NCI-H2029 (cell line): ENCODE results near the gene PPP2R3A.

ENCODE experiments used
- DNase-seq: peaks from one replicate; lab custom pipeline; 2025; lab: John Stamatoyannopoulos, UW

Gene PPP2R3A

DNA sequence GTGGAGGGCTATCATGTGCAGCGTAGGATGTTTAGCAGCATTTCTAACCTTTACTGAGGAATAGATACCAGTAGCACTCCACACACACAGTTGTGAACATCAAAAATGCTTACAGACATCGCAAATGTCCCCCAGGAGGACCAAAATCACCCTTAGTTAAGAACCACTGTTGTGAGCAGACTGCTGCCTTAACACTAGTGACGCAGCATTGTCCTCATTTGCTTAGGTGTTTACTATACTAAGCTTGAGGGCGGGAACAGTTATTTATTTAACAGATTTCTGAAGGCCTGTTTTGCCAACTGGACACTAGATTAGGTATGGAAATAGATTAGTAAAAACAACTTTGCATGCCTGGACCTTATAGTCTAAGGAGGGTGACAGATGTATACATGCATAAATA is 2.3 kb downstream of the PPP2R3A start:
- DNase-seq = no peak

- no peak for DNase-seq
Measured at GRCh38 chr3:135970506-135971116, 5.1 kb downstream of the PPP2R3A start.

- no peak for DNase-seq
Measured at GRCh38 chr3:135973841-135974240, 8.3 kb downstream of the PPP2R3A start.

- DNase-seq = no peak
Measured at GRCh38 chr3:135975053-135975452, 9.5 kb downstream of the PPP2R3A start.

GRCh38 chr3:135975536-135975935 is 10.0 kb downstream of the PPP2R3A start:
- no peak for DNase-seq

DNA sequence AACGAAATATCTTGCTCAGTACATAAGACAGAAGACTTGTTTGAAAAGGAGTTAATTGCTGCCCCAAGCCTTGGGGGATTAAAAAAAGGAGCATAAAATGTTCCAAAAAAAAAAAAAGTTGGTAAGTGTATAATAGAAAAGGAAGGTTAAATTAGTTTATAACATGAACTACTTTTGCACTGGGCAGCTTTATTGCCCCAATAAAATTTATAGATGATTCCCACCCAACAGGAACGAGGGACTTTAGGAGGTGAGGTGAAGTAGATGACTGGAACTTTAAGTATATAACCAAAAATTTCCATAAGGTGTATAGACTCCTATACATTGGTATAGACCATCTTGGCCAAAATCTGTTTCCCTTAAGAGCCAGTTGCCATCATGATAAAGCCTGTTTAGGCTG is 14.8 kb downstream of the PPP2R3A start:
- DNase-seq = no peak

DNA sequence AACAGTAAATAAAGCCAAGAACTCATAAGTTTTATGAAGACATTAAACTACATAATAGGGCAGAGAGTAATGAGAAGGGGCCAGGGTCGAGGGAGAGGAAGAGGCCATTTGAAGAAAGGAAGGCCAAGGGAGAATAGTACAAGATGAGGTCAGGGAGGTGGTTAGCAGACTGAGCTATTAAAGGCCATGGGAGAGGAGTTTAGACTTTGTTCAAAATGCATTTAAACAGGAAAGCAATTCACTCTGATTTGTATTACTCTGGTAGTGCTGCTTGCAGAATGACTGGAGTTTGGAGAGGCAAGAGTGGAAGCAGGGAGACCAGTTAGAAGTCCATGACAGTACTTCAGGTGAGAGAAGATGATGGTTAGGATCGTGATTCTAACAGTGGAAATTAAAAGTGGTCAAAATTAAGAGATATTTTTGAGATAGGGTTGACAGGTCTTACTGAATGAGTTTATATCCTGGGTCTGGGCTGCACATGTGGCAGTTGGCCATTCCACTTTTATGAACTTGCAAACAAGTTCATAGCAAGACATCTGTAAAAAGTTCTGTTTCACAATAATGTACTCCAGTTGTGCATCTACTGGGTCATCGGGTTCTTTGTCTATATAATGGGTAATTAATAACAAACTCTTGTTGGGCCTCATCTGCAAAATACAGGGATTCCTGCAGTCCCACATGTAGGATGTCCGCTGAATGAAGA is 16.3 kb downstream of the PPP2R3A start:
- DNase-seq = no peak

GRCh38 chr3:135982404-135982761 is 16.9 kb downstream of the PPP2R3A start:
- no peak for DNase-seq

GRCh38 chr3:135982922-135983581 is 17.5 kb downstream of the PPP2R3A start:
- no peak for DNase-seq

GRCh38 chr3:135987661-135988060 is 22.1 kb downstream of the PPP2R3A start:
- no peak for DNase-seq

DNA sequence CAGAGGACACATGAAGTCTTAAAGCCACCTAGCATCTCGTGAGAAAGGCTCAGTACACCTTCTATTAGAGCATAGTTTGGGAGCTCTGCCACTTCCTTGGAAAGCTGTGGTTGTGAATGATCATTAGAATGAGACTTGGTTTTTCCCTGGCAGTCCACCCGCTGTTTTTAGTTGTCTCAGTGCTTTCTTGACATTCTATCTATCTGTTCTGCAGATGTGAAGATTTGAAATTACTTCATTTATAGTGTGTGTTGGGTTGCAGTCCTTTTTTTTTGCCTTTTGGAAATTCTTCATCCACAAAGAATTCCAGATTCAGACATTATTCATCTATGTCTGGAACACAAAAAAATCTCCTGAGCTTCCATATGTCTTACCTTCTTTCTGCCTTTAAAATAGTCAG is 23.7 kb downstream of the PPP2R3A start:
- DNase-seq = no peak

DNA sequence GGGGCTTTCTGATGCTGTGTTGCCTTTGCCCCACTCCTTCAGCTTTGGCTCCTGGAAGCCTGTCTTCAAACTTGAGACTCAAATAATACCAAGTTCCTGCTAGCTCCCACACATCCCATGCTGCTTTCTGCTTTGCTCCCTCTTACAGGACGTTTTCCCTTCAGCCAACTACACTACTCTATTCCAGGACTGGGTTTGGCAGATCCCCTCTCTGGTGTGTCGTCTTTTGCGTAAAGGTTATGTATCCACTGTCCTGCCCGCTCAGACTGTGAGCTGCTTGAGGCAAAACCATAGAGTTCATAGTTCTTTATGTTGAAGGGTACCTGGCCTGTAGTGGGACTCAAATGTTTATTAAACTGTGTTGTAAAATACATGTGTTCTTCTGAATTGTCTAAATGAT is 25.4 kb downstream of the PPP2R3A start:
- DNase-seq = no peak

DNA sequence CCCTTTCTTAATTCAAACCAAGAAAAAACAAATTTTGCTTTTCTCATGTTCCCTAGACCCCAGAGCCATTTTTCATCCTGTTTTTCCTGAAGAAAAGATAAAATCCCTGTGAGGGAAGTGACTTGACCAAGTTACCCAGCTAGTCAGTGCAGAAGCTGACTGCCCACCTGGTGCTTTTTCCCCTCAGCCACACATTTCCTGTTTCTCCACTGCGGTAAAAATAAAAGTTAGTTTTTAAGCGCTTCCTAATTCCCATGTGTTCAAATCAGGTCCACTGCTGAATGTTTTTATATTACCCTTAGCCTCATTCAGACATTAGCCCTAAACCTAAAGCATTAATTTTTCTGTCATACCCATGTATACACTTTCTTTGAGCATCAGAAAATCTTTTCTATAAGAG is 26.1 kb downstream of the PPP2R3A start:
- no peak for DNase-seq

DNA sequence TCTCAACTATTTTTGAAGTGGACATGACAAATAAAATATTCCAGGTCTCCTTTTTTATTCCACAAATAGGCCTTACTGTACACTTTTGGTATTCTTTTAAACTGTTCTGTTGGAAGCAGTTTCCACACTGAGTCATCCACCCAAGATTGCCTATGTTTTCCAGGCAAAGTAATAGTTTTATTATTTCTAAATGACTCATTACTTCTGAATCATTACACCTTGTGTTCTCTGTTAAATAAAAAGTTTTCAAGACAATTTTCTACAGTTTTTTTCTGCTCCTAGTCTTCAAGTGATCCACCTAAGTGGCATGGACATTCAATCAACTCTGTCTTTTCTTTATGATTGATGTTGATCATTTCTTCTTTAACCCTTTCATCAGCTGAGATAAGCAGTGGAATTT is 26.5 kb downstream of the PPP2R3A start:
- no peak for DNase-seq

GRCh38 chr3:135994708-135995337 is 29.3 kb downstream of the PPP2R3A start:
- DNase-seq = no peak

DNA sequence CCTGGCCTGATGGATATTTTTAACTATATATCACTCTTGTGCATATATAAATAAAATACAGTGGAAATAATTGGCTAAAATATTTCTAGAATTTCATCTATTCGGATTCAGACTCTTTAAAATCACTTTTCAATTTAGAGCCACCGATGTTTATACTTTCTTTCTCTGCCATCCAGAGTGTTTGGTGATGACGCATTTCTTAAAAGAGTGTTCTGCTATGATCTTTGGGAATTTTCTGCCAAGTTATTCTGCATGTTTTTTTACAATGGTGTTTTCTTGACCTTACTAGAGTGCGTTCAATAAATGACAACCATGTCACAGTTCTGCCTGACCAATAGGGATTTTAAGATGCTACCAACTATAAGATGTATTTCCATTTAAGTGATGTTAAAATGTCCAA is 30.2 kb downstream of the PPP2R3A start:
- DNase-seq = no peak

DNA sequence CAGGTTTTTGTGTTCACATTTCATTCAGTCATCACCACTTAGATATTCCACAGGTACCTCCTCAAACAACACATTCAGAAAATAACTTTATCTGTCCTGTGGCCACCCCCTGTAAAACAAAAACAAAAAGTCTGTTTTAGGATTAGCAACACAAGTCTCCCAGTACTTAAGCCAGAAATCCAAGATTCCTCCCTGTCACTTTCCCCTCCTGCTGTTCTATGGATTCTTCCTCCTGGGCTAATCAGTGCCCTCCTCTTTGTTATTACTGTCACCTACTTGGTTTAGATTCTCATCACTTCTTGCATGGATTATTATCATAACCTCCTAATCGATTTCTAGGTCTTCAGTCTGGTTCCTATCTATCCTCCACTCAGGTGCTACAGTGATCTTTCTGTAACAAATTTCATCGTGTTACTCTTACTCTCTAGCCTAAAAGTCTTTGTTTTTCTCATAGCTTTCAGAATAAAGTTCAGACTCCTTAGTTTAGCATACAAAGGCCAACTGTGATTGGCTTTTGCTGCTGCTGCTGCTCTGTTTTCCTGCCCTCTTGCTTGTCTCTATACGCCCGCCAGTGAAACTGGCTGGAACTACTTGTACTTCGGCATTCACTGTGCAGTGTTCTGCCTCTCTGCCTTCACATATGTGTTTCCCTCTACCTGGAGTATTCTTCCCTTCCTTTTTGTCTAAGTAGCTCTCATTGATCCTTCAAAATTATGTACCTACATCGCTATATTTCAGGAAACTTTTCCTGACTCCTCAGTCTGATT is 32.2 kb downstream of the PPP2R3A start:
- DNase-seq = no peak

DNA sequence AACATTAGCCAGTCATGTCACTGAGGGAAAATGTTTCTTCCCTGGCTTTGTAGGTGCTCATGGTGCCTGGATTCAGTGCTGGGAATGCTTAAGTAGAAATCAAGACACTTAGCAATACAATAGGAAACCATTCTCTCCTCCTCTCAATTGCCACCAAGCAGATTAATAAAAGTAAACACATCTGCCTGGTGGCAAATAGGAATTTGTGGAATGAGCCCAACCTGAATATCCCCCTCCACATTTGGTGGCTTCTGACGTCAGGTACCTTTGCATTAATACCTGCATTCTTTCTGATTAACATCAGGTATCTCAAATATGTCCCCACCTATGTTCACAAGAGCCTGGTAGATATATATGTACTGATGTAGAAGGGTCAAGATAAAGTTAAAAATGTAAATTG is 42.7 kb downstream of the PPP2R3A start:
- no peak for DNase-seq

GRCh38 chr3:136008732-136009470 is 43.4 kb downstream of the PPP2R3A start:
- DNase-seq = no peak

DNA sequence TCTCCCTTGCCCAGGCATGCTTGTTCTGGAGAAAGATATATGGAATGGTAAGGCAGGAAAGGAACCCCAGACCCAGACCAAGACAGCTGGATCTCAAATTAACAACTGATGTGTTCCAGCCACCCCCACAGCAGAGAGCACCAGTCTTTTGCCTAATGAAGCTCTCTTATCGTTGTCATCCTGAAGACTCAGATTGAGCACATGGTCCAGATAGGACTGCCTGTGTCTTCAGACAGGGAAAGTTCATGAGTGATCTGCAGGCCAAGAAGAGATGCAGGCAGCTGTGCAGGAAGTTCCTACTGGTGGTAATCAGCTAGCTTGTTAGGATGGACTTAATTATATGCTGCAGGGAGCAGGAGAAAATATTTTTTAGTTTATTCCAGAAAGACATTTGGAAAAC is 53.3 kb downstream of the PPP2R3A start:
- no peak for DNase-seq

- no peak for DNase-seq
Measured at GRCh38 chr3:136021803-136022202, 56.3 kb downstream of the PPP2R3A start.
